Neural cell (in vitro differentiated cells): ENCODE results near the gene ZC2HC1B. TPM values are rescaled to one million over a fixed set of nuclear protein-coding genes. Genes with fewer than 3 reads are reported as not detected.

Experiments
- H2AFZ ChIP-seq: fragments of 200-600, 300-800 bp; sonication (generic), shearing (Covaris generic); 2 replicates; pipeline ENCODE4 v1.6.0; 2014; ENCODE audit warnings: low read depth, mild to moderate bottlenecking, antibody characterized with exemption, low read length, moderate library complexity
- H3F3A ChIP-seq: fragments of 200-600 bp; shearing (Covaris generic); 2 replicates; pipeline ENCODE4 v1.6.1; 2016; ENCODE audit warnings: mild to moderate bottlenecking, moderate library complexity, mixed read lengths, antibody characterized with exemption, low read length; ENCODE audit not compliant: insufficient read depth, poor library complexity, severe bottlenecking
- H3K27ac ChIP-seq: fragments of 200-600, 300-800 bp; sonication (generic), shearing (Covaris generic); 2 replicates; pipeline ENCODE4 v1.5.1; 2014; ENCODE audit warnings: mild to moderate bottlenecking, low read length, moderate library complexity
- H3K27me3 ChIP-seq: fragments of 300-800, 200-600 bp; sonication (generic), shearing (Covaris generic); 2 replicates; pipeline ENCODE4 v1.6.0; 2014; ENCODE audit warnings: mild to moderate bottlenecking, low read depth, low read length, moderate library complexity; ENCODE audit not compliant: insufficient read depth
- H3K36me3 ChIP-seq: fragments of 300-800, 200-600 bp; sonication (generic), shearing (Covaris generic); 2 replicates; pipeline ENCODE4 v1.5.1; 2014; ENCODE audit warnings: mild to moderate bottlenecking, antibody characterized with exemption, low read length, moderate library complexity; ENCODE audit not compliant: insufficient read depth
- H3K4me2 ChIP-seq: fragments of 300-800, 200-600 bp; sonication (generic), shearing (Covaris generic); 2 replicates; pipeline ENCODE4 v1.6.0; 2014; ENCODE audit warnings: mild to moderate bottlenecking, low read length
- H3K4me3 ChIP-seq: fragments of 300-800, 200-600 bp; sonication (generic), shearing (Covaris generic); 2 replicates; pipeline ENCODE4 v1.5.1; 2014; ENCODE audit warnings: mild to moderate bottlenecking, low read length, moderate library complexity
- H3K79me2 ChIP-seq: fragments of 200-600 bp; shearing (Covaris generic); replicated peaks from 2 replicates; pipeline ENCODE4 v1.6.0; 2014; ENCODE audit warnings: mild to moderate bottlenecking, low read length, moderate library complexity; ENCODE audit not compliant: insufficient read depth
- H3K9ac ChIP-seq: fragments of 300-800, 200-600 bp; sonication (generic), shearing (Covaris generic); 2 replicates; pipeline ENCODE4 v1.6.1; 2016; ENCODE audit warnings: mild to moderate bottlenecking, low read length, mixed read lengths
- H3K9me2 ChIP-seq: fragments of 200-600 bp; shearing (Covaris generic); 2 replicates; pipeline ENCODE4 v1.6.1; 2016; ENCODE audit warnings: mild to moderate bottlenecking, low read length, mixed read lengths; ENCODE audit not compliant: insufficient read depth
- H3K9me3 ChIP-seq: fragments of 200-600, 300-800 bp; sonication (generic), shearing (Covaris generic); 2 replicates; pipeline ENCODE4 v1.6.1; 2016; ENCODE audit warnings: mild to moderate bottlenecking, mixed run types, low read length, moderate library complexity, mixed read lengths
- H4K20me1 ChIP-seq: fragments of 200-600 bp; shearing (Covaris generic); 2 replicates; pipeline ENCODE4 v1.6.1; 2016; ENCODE audit warnings: mild to moderate bottlenecking, mixed run types; ENCODE audit not compliant: insufficient read depth
- EP300 ChIP-seq: fragments of 450-650 bp; conservative IDR thresholded peaks from 2 replicates; pipeline ENCODE4 v1.6.1; 2014; ENCODE audit warnings: antibody characterized with exemption, mild to moderate bottlenecking, moderate library complexity; ENCODE audit not compliant: poor library complexity, severe bottlenecking
- EZH2 ChIP-seq: fragments of 200-600, 300-800 bp; shearing (Covaris generic), sonication (generic); IDR thresholded peaks from 2 replicates; pipeline ENCODE4 v1.6.1; 2014; ENCODE audit warnings: antibody characterized with exemption, low read length, borderline replicate concordance, mild to moderate bottlenecking; ENCODE audit not compliant: insufficient read depth, poor library complexity, severe bottlenecking
- MXI1 ChIP-seq: fragments of 450-650 bp; conservative IDR thresholded peaks from 2 replicates; pipeline ENCODE4 v1.6.1; 2014; ENCODE audit warnings: antibody characterized with exemption, mild to moderate bottlenecking; ENCODE audit not compliant: poor library complexity, severe bottlenecking
- POLR2AphosphoS5 ChIP-seq: IDR thresholded peaks from 2 replicates; pipeline ENCODE4 v1.6.1; 2012
- RAD21 ChIP-seq: fragments of 450-650 bp; conservative IDR thresholded peaks from 2 replicates; pipeline ENCODE4 v1.6.1; 2014; ENCODE audit warnings: antibody characterized with exemption, mild to moderate bottlenecking, moderate library complexity
- SMC3 ChIP-seq: fragments of 450-650 bp; conservative IDR thresholded peaks from 2 replicates; pipeline ENCODE4 v1.6.1; 2014; ENCODE audit warnings: antibody characterized with exemption, mild to moderate bottlenecking, moderate library complexity; ENCODE audit not compliant: poor library complexity
- TAF1 ChIP-seq: IDR thresholded peaks from 2 replicates; pipeline ENCODE4 v1.6.1; 2012; ENCODE audit warnings: low read depth
- polyA plus RNA-seq: library from polyadenylated mRNA; depleted of rRNA; stranded (reverse); fragments of >200 nt; gene quantifications from 2 replicates; pipeline ENCODE4 v1.2.3, GENCODE V29; 2014
- TF ChIP-seq, protein P1 (sequence below): fragments of 450-650 bp; IDR thresholded peaks from 2 replicates; pipeline ENCODE4 v1.5.1; 2014; ENCODE audit warnings: antibody characterized with exemption, mild to moderate bottlenecking, moderate library complexity; ENCODE audit not compliant: poor library complexity, severe bottlenecking
- TF ChIP-seq, protein P2 (sequence below): IDR thresholded peaks from 2 replicates; pipeline ENCODE4 v1.6.1; 2012; ENCODE audit warnings: borderline replicate concordance

ZC2HC1B gene
- polyA plus RNA-seq, 1 donor from 2014 or later = not detected

DNA sequence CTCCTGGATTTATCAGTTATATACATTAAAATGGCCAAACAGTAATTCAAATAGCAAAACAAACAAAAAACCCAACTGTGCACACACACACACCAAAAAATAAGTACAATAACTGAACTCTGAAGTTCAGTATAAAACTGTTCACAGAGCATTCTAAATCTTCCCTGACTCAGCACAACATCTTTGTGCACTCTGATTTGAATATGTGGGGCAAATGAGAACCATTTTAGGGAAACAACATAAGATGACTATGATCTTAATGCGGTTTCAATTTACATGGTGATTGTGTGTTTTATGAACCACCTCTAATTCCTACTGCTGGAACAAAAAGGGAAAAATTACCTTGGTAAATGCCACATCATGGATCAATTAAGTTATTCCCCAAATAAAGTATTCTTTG, 102.0 kb downstream of the ZC2HC1B start:
- no peak overlapping the region for H3K4me2 ChIP-seq
- peaks cover 11% of the 10 kb centered on the region for H3K27me3 ChIP-seq
- TF ChIP-seq, protein P1, sequence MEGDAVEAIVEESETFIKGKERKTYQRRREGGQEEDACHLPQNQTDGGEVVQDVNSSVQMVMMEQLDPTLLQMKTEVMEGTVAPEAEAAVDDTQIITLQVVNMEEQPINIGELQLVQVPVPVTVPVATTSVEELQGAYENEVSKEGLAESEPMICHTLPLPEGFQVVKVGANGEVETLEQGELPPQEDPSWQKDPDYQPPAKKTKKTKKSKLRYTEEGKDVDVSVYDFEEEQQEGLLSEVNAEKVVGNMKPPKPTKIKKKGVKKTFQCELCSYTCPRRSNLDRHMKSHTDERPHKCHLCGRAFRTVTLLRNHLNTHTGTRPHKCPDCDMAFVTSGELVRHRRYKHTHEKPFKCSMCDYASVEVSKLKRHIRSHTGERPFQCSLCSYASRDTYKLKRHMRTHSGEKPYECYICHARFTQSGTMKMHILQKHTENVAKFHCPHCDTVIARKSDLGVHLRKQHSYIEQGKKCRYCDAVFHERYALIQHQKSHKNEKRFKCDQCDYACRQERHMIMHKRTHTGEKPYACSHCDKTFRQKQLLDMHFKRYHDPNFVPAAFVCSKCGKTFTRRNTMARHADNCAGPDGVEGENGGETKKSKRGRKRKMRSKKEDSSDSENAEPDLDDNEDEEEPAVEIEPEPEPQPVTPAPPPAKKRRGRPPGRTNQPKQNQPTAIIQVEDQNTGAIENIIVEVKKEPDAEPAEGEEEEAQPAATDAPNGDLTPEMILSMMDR = no peak
- TF ChIP-seq EP300 (no peak), MXI1 (no peak), POLR2AphosphoS5 (no peak), EZH2 (no peak), TAF1 (no peak)
- no peak overlapping the region for H3K9ac ChIP-seq
- no peak overlapping the region for H3K4me3 ChIP-seq
- no peaks in the 10 kb centered on the region for H3F3A ChIP-seq
- no peak overlapping the region for H2AFZ ChIP-seq
- no peaks in the 10 kb centered on the region for H3K36me3 ChIP-seq
- no peaks in the 10 kb centered on the region for H3K79me2 ChIP-seq
- no peaks in the 10 kb centered on the region for H3K9me3 ChIP-seq
- H3K27ac ChIP-seq = no peak overlapping the region
- H4K20me1 ChIP-seq = no peaks in the 10 kb centered on the region
- no peaks in the 10 kb centered on the region for H3K9me2 ChIP-seq

DNA sequence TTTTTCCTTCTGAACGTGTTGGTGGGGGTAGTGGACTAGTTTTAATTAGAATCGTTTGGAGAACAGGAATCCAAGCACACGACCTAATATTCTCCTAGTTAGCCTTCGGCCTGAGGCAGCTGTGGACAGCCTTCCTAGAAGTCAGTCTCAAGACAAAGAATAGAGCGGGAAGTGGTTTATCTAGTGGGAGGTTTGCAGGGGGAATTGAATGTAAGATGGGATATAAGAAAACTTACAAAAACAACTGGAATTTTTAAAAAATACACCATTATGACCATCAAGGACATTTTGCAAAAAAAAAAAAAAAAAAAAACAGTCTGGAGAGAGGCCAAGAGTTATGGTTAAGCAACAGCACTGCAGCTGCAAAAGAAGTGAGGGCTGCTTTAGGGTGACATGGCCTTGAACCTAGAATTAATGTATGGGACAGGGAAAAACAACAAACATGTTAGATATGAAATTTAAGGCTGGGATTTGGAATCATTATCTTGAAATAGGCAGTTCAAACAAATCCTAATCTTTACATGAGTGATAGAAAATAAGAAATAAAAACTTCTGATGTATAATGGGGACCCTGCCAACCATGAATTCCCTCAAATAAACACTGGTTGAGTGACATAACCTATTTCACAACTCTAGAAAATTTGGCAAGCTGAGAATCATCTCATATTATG, 103.6 kb downstream of the ZC2HC1B start:
- Histone ChIP-seq H3K9me3 (no peaks in the 10 kb centered on the region), H3K36me3 (no peaks in the 10 kb centered on the region), H3K79me2 (no peaks in the 10 kb centered on the region), H3F3A (no peaks in the 10 kb centered on the region), H3K4me3 (no peak overlapping the region), H3K27ac (no peak overlapping the region), H3K4me2 (no peak overlapping the region), H3K27me3 (peaks cover 19% of the 10 kb centered on the region), H4K20me1 (no peaks in the 10 kb centered on the region), H3K9ac (no peak overlapping the region), H2AFZ (no peak overlapping the region), H3K9me2 (no peaks in the 10 kb centered on the region)
- no peak for TF ChIP-seq TAF1
- no peak for TF ChIP-seq RAD21
- no peak for TF ChIP-seq POLR2AphosphoS5
- TF ChIP-seq, protein P2, sequence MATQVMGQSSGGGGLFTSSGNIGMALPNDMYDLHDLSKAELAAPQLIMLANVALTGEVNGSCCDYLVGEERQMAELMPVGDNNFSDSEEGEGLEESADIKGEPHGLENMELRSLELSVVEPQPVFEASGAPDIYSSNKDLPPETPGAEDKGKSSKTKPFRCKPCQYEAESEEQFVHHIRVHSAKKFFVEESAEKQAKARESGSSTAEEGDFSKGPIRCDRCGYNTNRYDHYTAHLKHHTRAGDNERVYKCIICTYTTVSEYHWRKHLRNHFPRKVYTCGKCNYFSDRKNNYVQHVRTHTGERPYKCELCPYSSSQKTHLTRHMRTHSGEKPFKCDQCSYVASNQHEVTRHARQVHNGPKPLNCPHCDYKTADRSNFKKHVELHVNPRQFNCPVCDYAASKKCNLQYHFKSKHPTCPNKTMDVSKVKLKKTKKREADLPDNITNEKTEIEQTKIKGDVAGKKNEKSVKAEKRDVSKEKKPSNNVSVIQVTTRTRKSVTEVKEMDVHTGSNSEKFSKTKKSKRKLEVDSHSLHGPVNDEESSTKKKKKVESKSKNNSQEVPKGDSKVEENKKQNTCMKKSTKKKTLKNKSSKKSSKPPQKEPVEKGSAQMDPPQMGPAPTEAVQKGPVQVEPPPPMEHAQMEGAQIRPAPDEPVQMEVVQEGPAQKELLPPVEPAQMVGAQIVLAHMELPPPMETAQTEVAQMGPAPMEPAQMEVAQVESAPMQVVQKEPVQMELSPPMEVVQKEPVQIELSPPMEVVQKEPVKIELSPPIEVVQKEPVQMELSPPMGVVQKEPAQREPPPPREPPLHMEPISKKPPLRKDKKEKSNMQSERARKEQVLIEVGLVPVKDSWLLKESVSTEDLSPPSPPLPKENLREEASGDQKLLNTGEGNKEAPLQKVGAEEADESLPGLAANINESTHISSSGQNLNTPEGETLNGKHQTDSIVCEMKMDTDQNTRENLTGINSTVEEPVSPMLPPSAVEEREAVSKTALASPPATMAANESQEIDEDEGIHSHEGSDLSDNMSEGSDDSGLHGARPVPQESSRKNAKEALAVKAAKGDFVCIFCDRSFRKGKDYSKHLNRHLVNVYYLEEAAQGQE = no peak
- TF ChIP-seq EP300 = no peak
- TF ChIP-seq SMC3 = no peak
- TF ChIP-seq MXI1 = no peak
- no peak for TF ChIP-seq EZH2
- TF ChIP-seq, protein P1 = no peak
